Measurements from ENCODE around the gene TBX19. TPM values are rescaled to one million over a fixed set of nuclear protein-coding genes. Genes with fewer than 3 reads are reported as not detected.

Gene TBX19
- total RNA-seq, 4 donors from 2014 or later = 1.8 to 8.5 (median 3.7) TPM

- WGBS, 2 donors = 82 to 92% methylated on average over 1 of the region's 1 CpG
- TF ChIP-seq EP300 (IDR thresholded peaks at IDR 0.05) (no peak), POLR2A (IDR thresholded peaks at IDR 0.05) (no peak)
- TF ChIP-seq, protein P1, sequence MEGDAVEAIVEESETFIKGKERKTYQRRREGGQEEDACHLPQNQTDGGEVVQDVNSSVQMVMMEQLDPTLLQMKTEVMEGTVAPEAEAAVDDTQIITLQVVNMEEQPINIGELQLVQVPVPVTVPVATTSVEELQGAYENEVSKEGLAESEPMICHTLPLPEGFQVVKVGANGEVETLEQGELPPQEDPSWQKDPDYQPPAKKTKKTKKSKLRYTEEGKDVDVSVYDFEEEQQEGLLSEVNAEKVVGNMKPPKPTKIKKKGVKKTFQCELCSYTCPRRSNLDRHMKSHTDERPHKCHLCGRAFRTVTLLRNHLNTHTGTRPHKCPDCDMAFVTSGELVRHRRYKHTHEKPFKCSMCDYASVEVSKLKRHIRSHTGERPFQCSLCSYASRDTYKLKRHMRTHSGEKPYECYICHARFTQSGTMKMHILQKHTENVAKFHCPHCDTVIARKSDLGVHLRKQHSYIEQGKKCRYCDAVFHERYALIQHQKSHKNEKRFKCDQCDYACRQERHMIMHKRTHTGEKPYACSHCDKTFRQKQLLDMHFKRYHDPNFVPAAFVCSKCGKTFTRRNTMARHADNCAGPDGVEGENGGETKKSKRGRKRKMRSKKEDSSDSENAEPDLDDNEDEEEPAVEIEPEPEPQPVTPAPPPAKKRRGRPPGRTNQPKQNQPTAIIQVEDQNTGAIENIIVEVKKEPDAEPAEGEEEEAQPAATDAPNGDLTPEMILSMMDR (IDR thresholded peaks at IDR 0.05) = no peak
- Histone ChIP-seq H3K36me3 (peaks cover 0 to 44% (median 0%) of the 10 kb centered on the region in 3 donors), H3K4me3 (no peak overlapping the region), H3K27me3 (no peaks in the 10 kb centered on the region), H3K4me1 (no peaks in the 10 kb centered on the region), H3K9me3 (no peaks in the 10 kb centered on the region), H3K27ac (no peak overlapping the region)
- no peak for DNase-seq (ENCODE audit: low spot score in 2 of 2)
These were observed 35.5 kb downstream of the TBX19 start for GRCh38 chr1:168316142-168316541.

- no peak overlapping the region for H3K4me3 ChIP-seq
- H3K9me3 ChIP-seq = no peaks in the 10 kb centered on the region
- WGBS, 2 donors = 85 to 94% methylated on average over 4 of the region's 4 CpGs
- H3K4me1 ChIP-seq = no peaks in the 10 kb centered on the region
- no peaks in the 10 kb centered on the region for H3K27me3 ChIP-seq
- H3K27ac ChIP-seq = no peak overlapping the region
- DNase-seq (ENCODE audit: low spot score in 2 of 2) = no peak
- no peak for TF ChIP-seq EP300 (IDR thresholded peaks at IDR 0.05)
- no peak for TF ChIP-seq POLR2A (IDR thresholded peaks at IDR 0.05)
- TF ChIP-seq, protein P1 (IDR thresholded peaks at IDR 0.05) = no peak
- H3K36me3 ChIP-seq = peaks cover 0 to 32% (median 0%) of the 10 kb centered on the region in 3 donors
These were observed 36.6 kb downstream of the TBX19 start for GRCh38 chr1:168317309-168317708.

GRCh38 chr1:168319691-168320090 is 39.0 kb downstream of the TBX19 start:
- Histone ChIP-seq H3K4me3 (no peak overlapping the region), H3K9me3 (no peaks in the 10 kb centered on the region), H3K36me3 (peaks cover 0 to 12% (median 0%) of the 10 kb centered on the region in 3 donors), H3K27ac (no peak overlapping the region), H3K27me3 (no peaks in the 10 kb centered on the region), H3K4me1 (no peaks in the 10 kb centered on the region)
- 79 to 86% methylated on average over 8 of the region's 8 CpGs for WGBS, 2 donors
- no peak for DNase-seq (ENCODE audit: low spot score in 2 of 2)
- no peak for TF ChIP-seq EP300 (IDR thresholded peaks at IDR 0.05)
- TF ChIP-seq, protein P1 (IDR thresholded peaks at IDR 0.05) = no peak

DNA sequence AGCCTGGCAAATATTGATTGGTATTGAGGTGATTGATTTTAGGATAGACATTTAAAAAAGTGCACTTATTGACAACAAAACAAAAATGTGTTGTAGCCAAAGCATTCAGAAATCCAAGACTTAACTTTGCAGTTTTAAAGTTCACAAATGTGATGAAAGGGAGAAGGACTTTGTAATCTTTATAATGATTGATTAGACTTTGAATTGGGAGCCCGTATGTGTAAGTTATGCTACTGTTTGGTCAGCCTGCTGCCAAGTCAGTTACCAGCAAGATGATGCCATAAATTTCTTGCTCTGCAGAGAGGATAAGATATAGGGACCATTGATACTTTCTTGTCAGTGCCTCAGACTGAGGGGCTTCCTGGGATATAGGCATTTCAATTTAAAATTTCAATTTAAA is 39.5 kb downstream of the TBX19 start:
- Histone ChIP-seq H3K9me3 (no peaks in the 10 kb centered on the region), H3K36me3 (peaks cover 0 to 11% (median 0%) of the 10 kb centered on the region in 3 donors), H3K4me3 (no peak overlapping the region), H3K27ac (no peak overlapping the region), H3K27me3 (no peaks in the 10 kb centered on the region), H3K4me1 (no peaks in the 10 kb centered on the region)
- TF ChIP-seq EP300 (IDR thresholded peaks at IDR 0.05) (no peak), POLR2A (IDR thresholded peaks at IDR 0.05) (no peak)
- TF ChIP-seq, protein P1 (IDR thresholded peaks at IDR 0.05) = no peak
- 76 to 78% methylated on average over 1 of the region's 1 CpG for WGBS, 2 donors
- DNase-seq (ENCODE audit: low spot score in 2 of 2) = no peak

- WGBS, 2 donors = 59% methylated on average over 5 of the region's 5 CpGs
- DNase-seq (ENCODE audit: low spot score in 2 of 2) = no peak
- TF ChIP-seq, protein P1 (IDR thresholded peaks at IDR 0.05) = no peak
- no peak for TF ChIP-seq EP300 (IDR thresholded peaks at IDR 0.05)
- no peak for TF ChIP-seq POLR2A (IDR thresholded peaks at IDR 0.05)
- Histone ChIP-seq H3K27me3 (no peaks in the 10 kb centered on the region), H3K4me1 (no peaks in the 10 kb centered on the region), H3K27ac (peak overlapping the region in 1 of 4 donors; percentile 25), H3K36me3 (peaks cover 0 to 7% (median 0%) of the 10 kb centered on the region in 3 donors), H3K4me3 (no peak overlapping the region), H3K9me3 (no peaks in the 10 kb centered on the region)
These were observed 40.2 kb downstream of the TBX19 start for GRCh38 chr1:168320800-168321450.

All from tibial nerve (tissue), 4 donors.